Activated T-helper 1 cell treated with anti-CD3 and anti-CD28 coated beads, Interleukin-12 subunit alpha, Interleukin-12 subunit beta, Interleukin-2, Interleukin-4 antibody, amounts not matched to agents 30 ng/mL and 10 ng/mL and 1 ng/mL, durations not matched to agents 14 hours and 24 hours and 36 hours (primary cell): ENCODE measurements around the gene CLPTM1. TPM values are rescaled to one million over a fixed set of nuclear protein-coding genes. Genes with fewer than 3 reads are reported as not detected.
"Not testable (repeated sequence)": the region's sequence is repeated elsewhere in the genome, so short reads cannot be mapped to it uniquely, and the experiment has no call there.

Source experiments
- DNase-seq: peaks from one replicate; pipeline ENCODE4 v3.0.0; 2021; ENCODE audit warnings: low spot score
- H3K27ac Mint-ChIP-seq: one replicate; pipeline ENCODE4 v1.8.0; 2021; ENCODE audit warnings: mild to moderate bottlenecking, mixed read lengths
- H3K27me3 Mint-ChIP-seq: one replicate; pipeline ENCODE4 v1.8.0; 2022; ENCODE audit warnings: mild to moderate bottlenecking, moderate library complexity, mixed read lengths; ENCODE audit not compliant: insufficient read depth
- H3K36me3 Mint-ChIP-seq: one replicate; pipeline ENCODE4 v1.8.0; 2021; ENCODE audit warnings: low read depth, mixed read lengths
- H3K4me1 Mint-ChIP-seq: one replicate; pipeline ENCODE4 v1.8.0; 2021; ENCODE audit warnings: low read depth, mixed read lengths
- H3K4me3 Mint-ChIP-seq: one replicate; pipeline ENCODE4 v1.8.0; 2021; ENCODE audit warnings: mild to moderate bottlenecking, moderate library complexity, mixed read lengths
- H3K9me3 Mint-ChIP-seq: one replicate; pipeline ENCODE4 v1.8.0; 2021; ENCODE audit warnings: mixed read lengths
- intact Hi-C: fragments of 100-400 bp; cut with micrococcal nuclease; formaldehyde crosslinking; loops from one replicate; pipeline ENCODE4 v1.15.1; 2024
- total RNA-seq: library from RNA; stranded (reverse); gene quantifications from 2 replicates; pipeline ENCODE4 v1.2.3, GENCODE V29; 2022

Gene CLPTM1
- 86.1 and 93.1 TPM in 2 replicates for total RNA-seq

DNA sequence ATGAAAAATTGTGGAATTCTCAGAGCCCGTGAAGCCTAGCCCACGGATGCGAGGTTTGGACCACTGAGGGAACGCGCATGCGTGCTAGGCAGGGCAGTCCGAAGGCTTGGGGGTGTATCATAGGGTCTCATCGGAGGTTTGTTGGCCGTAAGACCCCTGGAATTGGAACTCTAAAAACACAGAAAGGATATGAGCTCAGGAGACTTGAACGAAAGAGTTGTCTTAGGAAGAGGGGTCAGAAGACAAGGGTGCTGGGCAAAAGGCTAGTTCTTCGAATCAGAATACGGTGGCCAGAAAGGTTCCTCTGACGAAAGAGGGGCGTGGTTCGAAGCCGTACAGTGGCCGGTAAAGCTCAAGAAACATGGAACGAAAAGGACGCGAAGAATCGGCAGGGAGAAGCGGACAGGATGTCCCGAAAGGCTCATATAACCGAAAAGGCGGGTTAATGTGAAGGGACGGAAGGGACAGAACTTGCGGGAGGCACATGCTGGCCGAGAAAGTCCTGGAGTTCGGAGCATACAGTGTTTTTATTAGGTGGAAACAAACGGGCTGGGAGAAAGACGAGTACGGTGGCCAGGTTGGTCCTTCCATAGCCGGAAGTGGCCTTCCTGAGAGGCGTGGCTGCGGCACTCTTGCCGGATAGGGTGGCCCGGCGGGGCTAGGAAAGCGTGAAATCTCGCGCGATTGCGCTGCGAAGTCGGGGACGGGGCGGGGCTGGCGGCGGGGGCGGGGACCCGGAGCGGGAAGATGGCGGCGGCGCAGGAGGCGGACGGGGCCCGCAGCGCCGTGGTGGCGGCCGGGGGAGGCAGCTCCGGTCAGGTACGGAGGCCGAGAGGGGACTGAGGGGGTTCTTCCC is at the start of gene CLPTM1:
Gene CLPTM1, plus strand, starts transcription at position 732 of the 856 bp plus-strand sequence. Its CDS starts 16 bp downstream, at position 748.
- peaks cover 38% of the 10 kb centered on the region for H3K4me1 Mint-ChIP-seq
- no peaks in the 10 kb centered on the region for H3K9me3 Mint-ChIP-seq
- intact Hi-C loops = loop anchor here (1.0 to 5.0 kb wide), 8 partner anchors 40 to 223 kb away; partner anchors contain the start of genes BLOC1S3, CLASRP and TRAPPC6A

GRCh38 chr19:44905437-44906160 is 49.6 kb upstream of the CLPTM1 start, which contains the start of gene APOE:
APOE (plus strand) TSS chr19:44905796; CDS start chr19:44906625, 829 bp downstream.
- intact Hi-C loops = loop anchor here (2.0 kb wide), 1 partner anchor 21 kb away; no protein-coding TSS in a partner anchor
- Mint-ChIP-seq H3K36me3 (peaks cover 12% of the 10 kb centered on the region), H3K9me3 (no peaks in the 10 kb centered on the region)

More for the DNA sequence above, at the start of gene CLPTM1:
- Mint-ChIP-seq H3K36me3 (no peaks in the 10 kb centered on the region), H3K27ac (peak within 1 kb of the TSS; percentile 93), H3K4me3 (peak within 1 kb of the TSS; percentile 96), H3K27me3 (no peaks in the 10 kb centered on the region)
- peak; percentile 93 for DNase-seq

GRCh38 chr19:44907613-44908012 is 47.6 kb upstream of the CLPTM1 start:
- Mint-ChIP-seq H3K27ac (no peak overlapping the region), H3K4me1 (peaks cover 14% of the 10 kb centered on the region), H3K4me3 (no peak overlapping the region), H3K36me3 (peaks cover 10% of the 10 kb centered on the region), H3K27me3 (peaks cover 23% of the 10 kb centered on the region), H3K9me3 (no peaks in the 10 kb centered on the region)
- DNase-seq = no peak
- intact Hi-C loops = loop anchor here (2.0 kb wide), 1 partner anchor 19 kb away; no protein-coding TSS in a partner anchor

More at GRCh38 chr19:44905437-44906160, 49.6 kb upstream of the CLPTM1 start, which contains the start of gene APOE:
- DNase-seq = no peak
- Mint-ChIP-seq H3K4me1 (peaks cover 8% of the 10 kb centered on the region), H3K27me3 (peaks cover 16% of the 10 kb centered on the region), H3K27ac (no peak within 1 kb of the TSS), H3K4me3 (peak within 1 kb of the TSS; percentile 47)

GRCh38 chr19:44908074-44908835 is 46.9 kb upstream of the CLPTM1 start:
- H3K27me3 Mint-ChIP-seq = peaks cover 27% of the 10 kb centered on the region
- H3K27ac Mint-ChIP-seq = no peak overlapping the region
- no peak for DNase-seq
- intact Hi-C loops = no loop called here
- H3K4me3 Mint-ChIP-seq = no peak overlapping the region
- no peaks in the 10 kb centered on the region for H3K9me3 Mint-ChIP-seq
- H3K36me3 Mint-ChIP-seq = peaks cover 9% of the 10 kb centered on the region
- peaks cover 14% of the 10 kb centered on the region for H3K4me1 Mint-ChIP-seq

DNA sequence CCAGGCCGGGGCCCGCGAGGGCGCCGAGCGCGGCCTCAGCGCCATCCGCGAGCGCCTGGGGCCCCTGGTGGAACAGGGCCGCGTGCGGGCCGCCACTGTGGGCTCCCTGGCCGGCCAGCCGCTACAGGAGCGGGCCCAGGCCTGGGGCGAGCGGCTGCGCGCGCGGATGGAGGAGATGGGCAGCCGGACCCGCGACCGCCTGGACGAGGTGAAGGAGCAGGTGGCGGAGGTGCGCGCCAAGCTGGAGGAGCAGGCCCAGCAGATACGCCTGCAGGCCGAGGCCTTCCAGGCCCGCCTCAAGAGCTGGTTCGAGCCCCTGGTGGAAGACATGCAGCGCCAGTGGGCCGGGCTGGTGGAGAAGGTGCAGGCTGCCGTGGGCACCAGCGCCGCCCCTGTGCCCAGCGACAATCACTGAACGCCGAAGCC is 46.3 kb upstream of the CLPTM1 start:
- H3K27ac Mint-ChIP-seq = no peak overlapping the region
- H3K4me3 Mint-ChIP-seq = no peak overlapping the region
- no peaks in the 10 kb centered on the region for H3K9me3 Mint-ChIP-seq
- H3K27me3 Mint-ChIP-seq = peaks cover 33% of the 10 kb centered on the region
- no peak for DNase-seq
- peaks cover 4% of the 10 kb centered on the region for H3K36me3 Mint-ChIP-seq
- peaks cover 19% of the 10 kb centered on the region for H3K4me1 Mint-ChIP-seq
- intact Hi-C loops = no loop called here

- H3K36me3 Mint-ChIP-seq = no peaks in the 10 kb centered on the region
- no peak overlapping the region for H3K27ac Mint-ChIP-seq
- intact Hi-C loops = no loop called here
- no peaks in the 10 kb centered on the region for H3K9me3 Mint-ChIP-seq
- no peak for DNase-seq
- peaks cover 28% of the 10 kb centered on the region for H3K4me1 Mint-ChIP-seq
- H3K4me3 Mint-ChIP-seq = no peak overlapping the region
- H3K27me3 Mint-ChIP-seq = peaks cover 34% of the 10 kb centered on the region
These were observed 45.4 kb upstream of the CLPTM1 start for GRCh38 chr19:44909775-44910174.

GRCh38 chr19:44911896-44912295 is 43.3 kb upstream of the CLPTM1 start:
- intact Hi-C loops, H3K27ac Mint-ChIP-seq, H3K4me3 Mint-ChIP-seq, DNase-seq, H3K36me3 Mint-ChIP-seq, H3K9me3 Mint-ChIP-seq: not testable (repeated sequence)
- peaks cover 24% of the 10 kb centered on the region for H3K4me1 Mint-ChIP-seq
- H3K27me3 Mint-ChIP-seq = peaks cover 26% of the 10 kb centered on the region

DNA sequence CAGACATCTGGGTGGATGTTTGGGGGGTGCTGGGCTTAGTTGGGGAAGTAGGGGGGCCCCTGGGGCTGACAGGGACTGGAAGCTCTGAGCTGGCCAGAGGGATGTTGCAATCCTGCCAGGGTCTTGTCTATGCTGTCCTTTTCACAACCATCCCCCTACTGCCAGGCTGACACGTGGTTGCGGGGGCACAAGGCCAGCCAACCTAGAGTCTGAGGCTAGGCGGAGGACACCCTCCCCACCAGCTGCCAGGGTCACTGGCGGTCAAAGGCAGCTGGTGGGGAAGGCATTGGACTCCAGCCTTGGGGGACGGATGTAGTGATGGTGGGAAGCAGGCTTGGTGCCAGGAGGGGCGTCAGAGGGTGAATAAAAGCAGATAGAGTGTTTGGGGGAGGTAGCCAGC is 42.3 kb upstream of the CLPTM1 start:
- DNase-seq = no peak
- H3K27me3 Mint-ChIP-seq = peaks cover 23% of the 10 kb centered on the region
- peak overlapping the region; percentile 34 for H3K27ac Mint-ChIP-seq
- H3K4me3 Mint-ChIP-seq = peak overlapping the region; percentile 68
- intact Hi-C loops = no loop called here
- H3K4me1 Mint-ChIP-seq = peaks cover 24% of the 10 kb centered on the region
- no peaks in the 10 kb centered on the region for H3K9me3 Mint-ChIP-seq
- no peaks in the 10 kb centered on the region for H3K36me3 Mint-ChIP-seq

- intact Hi-C loops, DNase-seq, H3K36me3 Mint-ChIP-seq, H3K9me3 Mint-ChIP-seq: not testable (repeated sequence)
- peaks cover 20% of the 10 kb centered on the region for H3K27me3 Mint-ChIP-seq
- H3K4me3 Mint-ChIP-seq = peak overlapping the region; percentile 94
- peaks cover 24% of the 10 kb centered on the region for H3K4me1 Mint-ChIP-seq
- peak overlapping the region; percentile 72 for H3K27ac Mint-ChIP-seq
These were observed 41.4 kb upstream of the CLPTM1 start for GRCh38 chr19:44913512-44914432.

GRCh38 chr19:44914433-44915206 is 40.6 kb upstream of the CLPTM1 start, which contains the start of gene APOC1:
APOC1 (plus strand) TSS chr19:44914608; CDS start chr19:44914892, 284 bp downstream.
- peak; percentile 74 for DNase-seq
- intact Hi-C loops = loop anchor here (1.0 kb wide), 3 partner anchors 13 to 40 kb away; no protein-coding TSS in a partner anchor
- Mint-ChIP-seq H3K27me3 (peaks cover 20% of the 10 kb centered on the region), H3K4me3 (peak within 1 kb of the TSS; percentile 94), H3K4me1 (peaks cover 24% of the 10 kb centered on the region), H3K27ac (peak within 1 kb of the TSS; percentile 92)
- not testable (repeated sequence) for H3K9me3 Mint-ChIP-seq, H3K36me3 Mint-ChIP-seq

DNA sequence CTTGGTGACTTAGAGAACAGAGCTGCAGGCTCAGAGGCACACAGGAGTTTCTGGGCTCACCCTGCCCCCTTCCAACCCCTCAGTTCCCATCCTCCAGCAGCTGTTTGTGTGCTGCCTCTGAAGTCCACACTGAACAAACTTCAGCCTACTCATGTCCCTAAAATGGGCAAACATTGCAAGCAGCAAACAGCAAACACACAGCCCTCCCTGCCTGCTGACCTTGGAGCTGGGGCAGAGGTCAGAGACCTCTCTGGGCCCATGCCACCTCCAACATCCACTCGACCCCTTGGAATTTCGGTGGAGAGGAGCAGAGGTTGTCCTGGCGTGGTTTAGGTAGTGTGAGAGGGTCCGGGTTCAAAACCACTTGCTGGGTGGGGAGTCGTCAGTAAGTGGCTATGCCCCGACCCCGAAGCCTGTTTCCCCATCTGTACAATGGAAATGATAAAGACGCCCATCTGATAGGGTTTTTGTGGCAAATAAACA is 30.9 kb upstream of the CLPTM1 start:
- no peak overlapping the region for H3K4me3 Mint-ChIP-seq
- DNase-seq = no peak
- H3K9me3 Mint-ChIP-seq = no peaks in the 10 kb centered on the region
- H3K27me3 Mint-ChIP-seq = peaks cover 17% of the 10 kb centered on the region
- no peak overlapping the region for H3K27ac Mint-ChIP-seq
- peaks cover 5% of the 10 kb centered on the region for H3K4me1 Mint-ChIP-seq
- intact Hi-C loops = no loop called here
- no peaks in the 10 kb centered on the region for H3K36me3 Mint-ChIP-seq
